Lung (tissue), 12 donors: Measurements from ENCODE around the gene NRG3. TPM values are rescaled to one million over a fixed set of nuclear protein-coding genes. Genes with fewer than 3 reads are reported as not detected.

Experiments
- ATAC-seq: fragments of 200-7000 bp; cut with Tn5 transposase; one replicate; pipeline ENCODE4 v1.9.1; 2020; ENCODE audit warnings: moderate number of reproducible peaks; ENCODE audit not compliant: insufficient read depth, low FRiP score
- DNase-seq, 3 donors: peaks; one replicate each; pipeline ENCODE4 v3.0.0-alpha.2; 2013 to 2017
- H3K27ac ChIP-seq, 2 donors: one replicate each; pipeline ENCODE4 v1.5.1; 2013; ENCODE audit warnings: mild to moderate bottlenecking in 2 of 2, moderate library complexity in 2 of 2, control low read depth in 1 of 2, inconsistent platforms in 1 of 2, low read depth in 1 of 2, low read length in 1 of 2
- H3K27me3 ChIP-seq, 3 donors: one replicate each; pipeline ENCODE4 v1.5.1; 2013; ENCODE audit warnings: low read length in 2 of 3; ENCODE audit not compliant: control insufficient read depth in 3 of 3, insufficient read depth in 3 of 3
- H3K36me3 ChIP-seq, 4 donors: one replicate each; pipeline ENCODE4 v1.5.1; 2013; ENCODE audit warnings: low read length in 4 of 4, mild to moderate bottlenecking in 1 of 4, moderate library complexity in 1 of 4; ENCODE audit not compliant: control insufficient read depth in 4 of 4, insufficient read depth in 4 of 4
- H3K4me1 ChIP-seq, 5 donors: one replicate each; pipeline ENCODE4 v1.5.1; 2013; ENCODE audit warnings: low read length in 5 of 5, mild to moderate bottlenecking in 2 of 5, moderate library complexity in 1 of 5; ENCODE audit not compliant: control insufficient read depth in 5 of 5, insufficient read depth in 5 of 5
- H3K4me3 ChIP-seq: one replicate; pipeline ENCODE4 v1.5.1; 2013; ENCODE audit warnings: mild to moderate bottlenecking, control low read depth, moderate library complexity
- H3K9ac ChIP-seq, 2 donors: one replicate each; pipeline ENCODE4 v1.5.1; 2013; ENCODE audit warnings: low read length in 2 of 2, control low read depth in 1 of 2; ENCODE audit not compliant: insufficient read depth in 1 of 2
- H3K9me3 ChIP-seq, 4 donors: one replicate each; pipeline ENCODE4 v1.5.1; 2013; ENCODE audit warnings: low read length in 3 of 4, mild to moderate bottlenecking in 1 of 4, moderate library complexity in 1 of 4; ENCODE audit not compliant: control insufficient read depth in 4 of 4, insufficient read depth in 3 of 4
- WGBS, 2 donors: extraction: QIAGEN DNeasy Blood & Tissue Kit; methylation state at CpG; one replicate each; pipeline ENCODE4 v1.1.7; 2013; 5-methylcytosine and 5-hydroxymethylcytosine counted together
- polyA plus RNA-seq, 2 donors: library from polyadenylated mRNA; stranded (reverse); fragments of 200-250 nt; gene quantifications; one replicate each; pipeline ENCODE4 v1.2.1, GENCODE V29; 2013
- total RNA-seq, 2 donors: library from RNA; depleted of rRNA in 1 of 2; stranded (reverse); fragments of >200 nt in 1 of 2; gene quantifications; one replicate each; pipeline ENCODE4 v1.2.1, GENCODE V29; 2014 to 2021
- TF ChIP-seq, protein P1 (sequence below): IDR thresholded peaks from 2 replicates; pipeline ENCODE4 v1.5.1; 2012; ENCODE audit warnings: mild to moderate bottlenecking; ENCODE audit errors: control extremely low read depth, extremely low read depth
- donor health status: control.
- donor health status: control.
- donor health status: Bipolar disorder and iron deficiency.
- donor health status: healthy.
- donor health status: DM: yes; HTN: yes; CAD: no.

NRG3 gene
- total and polyA plus RNA-seq, 4 donors, result 0.49 to 2.0 (median 0.84) TPM

DNA sequence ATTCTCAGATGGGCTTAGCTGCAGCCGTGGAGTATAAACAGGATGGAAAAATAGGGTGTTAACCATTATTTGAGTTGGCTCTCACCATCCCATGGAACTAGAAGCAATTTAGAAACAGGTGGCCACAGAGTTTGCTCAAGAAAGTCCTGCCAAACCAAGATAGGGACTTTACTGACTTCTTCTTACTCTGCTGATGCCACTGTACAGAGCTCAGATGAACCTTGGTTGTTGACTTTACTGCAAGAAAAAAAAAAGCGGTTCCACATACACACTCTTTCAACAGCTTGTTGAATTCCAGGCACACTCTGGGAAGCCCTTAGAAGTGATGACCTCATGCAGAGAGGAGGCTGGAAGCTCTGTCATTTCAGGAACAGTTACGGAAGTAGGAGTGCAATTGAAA is 753.4 kb downstream of the NRG3 start:
- ATAC-seq (peak; percentile 58), DNase-seq (peak in 2 of 3 donors; percentile 53 to 55)
- Histone ChIP-seq H3K4me1 (peaks cover 0 to 3% (median 0%) of the 10 kb centered on the region in 5 donors), H3K36me3 (no peaks in the 10 kb centered on the region), H3K4me3 (no peak overlapping the region), H3K9me3 (peaks cover 0 to 5% (median 0%) of the 10 kb centered on the region in 4 donors), H3K27me3 (no peaks in the 10 kb centered on the region), H3K27ac (no peak overlapping the region), H3K9ac (no peak overlapping the region)
- 33 to 54% methylated on average over 3 of the region's 3 CpGs for WGBS, 2 donors
- TF ChIP-seq, protein P1, sequence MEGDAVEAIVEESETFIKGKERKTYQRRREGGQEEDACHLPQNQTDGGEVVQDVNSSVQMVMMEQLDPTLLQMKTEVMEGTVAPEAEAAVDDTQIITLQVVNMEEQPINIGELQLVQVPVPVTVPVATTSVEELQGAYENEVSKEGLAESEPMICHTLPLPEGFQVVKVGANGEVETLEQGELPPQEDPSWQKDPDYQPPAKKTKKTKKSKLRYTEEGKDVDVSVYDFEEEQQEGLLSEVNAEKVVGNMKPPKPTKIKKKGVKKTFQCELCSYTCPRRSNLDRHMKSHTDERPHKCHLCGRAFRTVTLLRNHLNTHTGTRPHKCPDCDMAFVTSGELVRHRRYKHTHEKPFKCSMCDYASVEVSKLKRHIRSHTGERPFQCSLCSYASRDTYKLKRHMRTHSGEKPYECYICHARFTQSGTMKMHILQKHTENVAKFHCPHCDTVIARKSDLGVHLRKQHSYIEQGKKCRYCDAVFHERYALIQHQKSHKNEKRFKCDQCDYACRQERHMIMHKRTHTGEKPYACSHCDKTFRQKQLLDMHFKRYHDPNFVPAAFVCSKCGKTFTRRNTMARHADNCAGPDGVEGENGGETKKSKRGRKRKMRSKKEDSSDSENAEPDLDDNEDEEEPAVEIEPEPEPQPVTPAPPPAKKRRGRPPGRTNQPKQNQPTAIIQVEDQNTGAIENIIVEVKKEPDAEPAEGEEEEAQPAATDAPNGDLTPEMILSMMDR, result no peak

GRCh38 chr10:82643076-82643475 is 768.1 kb downstream of the NRG3 start:
- 76 to 77% methylated on average over 1 of the region's 1 CpG for WGBS, 2 donors
- Histone ChIP-seq H3K4me1 (no peaks in the 10 kb centered on the region), H3K4me3 (no peak overlapping the region), H3K36me3 (no peaks in the 10 kb centered on the region), H3K27me3 (no peaks in the 10 kb centered on the region), H3K9ac (no peak overlapping the region), H3K27ac (no peak overlapping the region), H3K9me3 (no peaks in the 10 kb centered on the region)
- TF ChIP-seq, protein P1, result no peak
- no peak for ATAC-seq
- DNase-seq, result no peak

DNA sequence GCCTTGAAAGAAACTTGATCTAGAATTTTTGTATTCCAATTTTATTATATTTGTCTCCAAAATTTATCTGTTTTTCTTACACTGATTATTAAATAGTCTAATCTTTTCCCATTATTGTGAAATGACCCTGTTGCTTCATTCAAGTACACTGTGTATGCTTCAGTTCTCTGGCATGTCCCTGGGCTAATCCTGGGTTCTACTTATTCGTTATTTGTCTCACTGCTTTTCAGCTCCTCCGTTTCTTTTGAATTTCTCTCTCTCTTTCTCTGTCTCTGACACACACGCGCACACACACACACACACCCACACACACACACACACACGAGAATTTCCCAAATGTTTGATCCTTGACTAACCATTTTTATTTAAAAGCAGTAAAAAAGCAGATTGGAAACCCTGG is 768.6 kb downstream of the NRG3 start:
- Histone ChIP-seq H3K4me1 (no peaks in the 10 kb centered on the region), H3K27me3 (no peaks in the 10 kb centered on the region), H3K9ac (no peak overlapping the region), H3K27ac (no peak overlapping the region), H3K9me3 (no peaks in the 10 kb centered on the region), H3K4me3 (no peak overlapping the region), H3K36me3 (no peaks in the 10 kb centered on the region)
- ATAC-seq (peak; percentile 27), DNase-seq (peak in 1 of 3 donors; percentile 42)
- WGBS, 2 donors, result 74 to 75% methylated on average over 5 of the region's 5 CpGs
- TF ChIP-seq, protein P1, result no peak

DNA sequence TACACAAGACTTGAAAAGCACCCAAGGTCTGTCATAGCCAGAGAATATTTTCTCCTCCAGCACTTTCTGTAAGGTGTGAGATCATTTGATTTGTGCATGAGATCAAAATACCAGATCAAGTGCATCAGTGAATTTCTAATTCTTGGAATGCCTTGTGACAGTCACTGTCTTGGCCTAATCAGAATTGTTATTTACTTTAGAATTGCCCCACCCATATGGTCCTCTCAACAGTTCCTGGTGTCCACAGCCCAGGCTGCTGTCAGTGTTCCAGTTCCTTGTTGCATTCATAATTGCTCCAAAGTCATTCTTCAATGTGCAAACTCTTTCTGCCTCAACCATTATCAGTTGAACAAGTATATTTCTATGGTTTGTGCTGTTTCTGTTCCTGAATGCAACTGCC is 770.2 kb downstream of the NRG3 start:
- H3K36me3 ChIP-seq, result no peaks in the 10 kb centered on the region
- no peaks in the 10 kb centered on the region for H3K9me3 ChIP-seq
- TF ChIP-seq, protein P1, result no peak
- H3K4me1 ChIP-seq, result no peaks in the 10 kb centered on the region
- no peak overlapping the region for H3K9ac ChIP-seq
- DNase-seq (no peak), ATAC-seq (no peak)
- no peak overlapping the region for H3K27ac ChIP-seq
- H3K4me3 ChIP-seq, result no peak overlapping the region
- no peaks in the 10 kb centered on the region for H3K27me3 ChIP-seq
